Transverse colon (tissue), 4 donors: Measurements from ENCODE around the gene RYR3.

Source experiments
- CTCF ChIP-seq, 5 experiments: fragments of 200-600 bp in 3 of 5; fragments of 450-650 bp in 2 of 5; sonication (generic) in 3 of 5; IDR thresholded peaks; 1 replicate in 2 of 5; 2 replicates in 3 of 5; pipeline ENCODE4 v1.5.1; 2016 to 2017; ENCODE audit warnings: antibody characterized with exemption in 5 of 5, inconsistent platforms in 3 of 5, mild to moderate bottlenecking in 2 of 5, moderate library complexity in 1 of 5
- EP300 ChIP-seq: sonication (generic); formaldehyde crosslinking; IDR thresholded peaks from one replicate; pipeline ENCODE4 v1.6.1; 2017; ENCODE audit warnings: antibody characterized with exemption, low read depth
- POLR2A ChIP-seq: fragments of 450-650 bp; IDR thresholded peaks from one replicate; pipeline ENCODE4 v1.6.1; 2016; ENCODE audit warnings: antibody characterized with exemption, mild to moderate bottlenecking, moderate library complexity
- POLR2AphosphoS5 ChIP-seq, 3 donors: sonication (generic); formaldehyde crosslinking; IDR thresholded peaks; one replicate each; pipeline ENCODE4 v1.6.1; 2016; ENCODE audit warnings: antibody characterized with exemption in 3 of 3

DNA sequence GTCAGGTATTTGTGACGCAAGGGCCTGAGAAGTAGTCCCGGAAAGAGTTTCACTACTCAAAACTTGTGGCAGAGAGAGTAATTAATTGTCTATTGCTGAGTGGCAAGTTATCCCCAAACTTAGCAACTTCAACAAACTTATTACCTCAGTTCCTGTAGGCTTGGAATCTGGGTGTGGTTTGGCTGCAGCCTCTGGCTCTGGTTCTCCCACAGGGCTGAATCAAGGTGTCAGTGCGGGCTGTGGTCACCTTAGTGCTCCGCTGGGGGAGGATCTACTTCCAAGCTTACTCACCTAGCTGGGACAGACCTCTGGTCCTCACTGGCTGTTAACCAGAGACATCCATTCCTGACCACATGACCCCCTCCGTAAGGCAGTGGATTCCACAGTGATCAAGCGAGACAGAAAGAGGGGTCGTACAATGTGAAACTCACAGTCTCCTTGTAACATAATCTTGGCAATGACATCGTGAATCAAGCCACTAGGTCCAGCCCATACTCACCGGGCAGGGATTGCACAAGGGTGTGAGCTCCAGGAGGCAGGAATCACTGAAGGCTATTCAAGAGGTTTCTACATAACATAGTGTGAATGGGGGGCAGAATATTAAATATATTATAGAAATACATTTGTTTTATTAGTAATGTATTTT, 138.3 kb downstream of the RYR3 start:
- TF ChIP-seq CTCF (IDR thresholded peaks at IDR 0.05) = no peak
- TF ChIP-seq POLR2A = no peak
- TF ChIP-seq EP300 = no peak
- TF ChIP-seq POLR2AphosphoS5 (IDR thresholded peaks at IDR 0.05) = no peak
